Tibial nerve (tissue), 4 donors: ENCODE data around the gene RNASE12. TPM values are rescaled to one million over a fixed set of nuclear protein-coding genes. Genes with fewer than 3 reads are reported as not detected.

ENCODE experiments used
- DNase-seq, 2 donors: peaks; one replicate each; pipeline ENCODE4 v3.0.0-alpha.2; 2019; ENCODE audit warnings: low spot score in 2 of 2
- H3K27ac ChIP-seq, 4 donors: fragments of 200-600 bp; sonication (generic) in 3 of 4; one replicate each; pipeline ENCODE4 v1.5.1; 2017 to 2019; ENCODE audit warnings: mild to moderate bottlenecking in 1 of 4
- H3K27me3 ChIP-seq, 2 donors: fragments of 200-600 bp; sonication (generic) in 1 of 2; one replicate each; pipeline versions ENCODE4 v1.5.1 to v1.6.0; 2017 to 2019
- H3K36me3 ChIP-seq, 3 donors: fragments of 200-600 bp; sonication (generic); one replicate each; pipeline ENCODE4 v1.5.1; 2018 to 2019
- H3K4me1 ChIP-seq, 4 donors: fragments of 200-600 bp; sonication (generic) in 3 of 4; one replicate each; pipeline ENCODE4 v1.5.1; 2017 to 2019
- H3K4me3 ChIP-seq, 4 donors: fragments of 200-600 bp; sonication (generic) in 3 of 4; one replicate each; pipeline ENCODE4 v1.5.1; 2017 to 2019; ENCODE audit warnings: mild to moderate bottlenecking in 1 of 4, moderate library complexity in 1 of 4
- H3K9me3 ChIP-seq, 4 donors: fragments of 200-600 bp; sonication (generic) in 3 of 4; one replicate each; pipeline ENCODE4 v1.5.1; 2017 to 2019
- EP300 ChIP-seq, 2 donors: sonication (generic); formaldehyde crosslinking; IDR thresholded peaks; one replicate each; pipeline ENCODE4 v1.6.1; 2017; ENCODE audit warnings: antibody characterized with exemption in 2 of 2, mild to moderate bottlenecking in 1 of 2
- POLR2A ChIP-seq, 2 donors: fragments of 450-650 bp; IDR thresholded peaks; one replicate each; pipeline ENCODE4 v1.6.1; 2017; ENCODE audit warnings: antibody characterized with exemption in 2 of 2, mild to moderate bottlenecking in 2 of 2, moderate library complexity in 2 of 2
- WGBS, 2 donors: methylation state at CpG; one replicate each; pipeline ENCODE4 v1.1.5; 2018; 5-methylcytosine and 5-hydroxymethylcytosine counted together
- total RNA-seq, 4 donors: library from RNA; depleted of rRNA; stranded (reverse); fragments of >200 nt; gene quantifications; one replicate each; pipeline ENCODE4 v1.1.0, GENCODE V29; 2016
- TF ChIP-seq, protein P1 (sequence below), 5 experiments: fragments of 200-600 bp in 3 of 5; fragments of 450-650 bp in 2 of 5; sonication (generic) in 3 of 5; IDR thresholded peaks; one replicate each; pipeline ENCODE4 v1.5.1; 2016 to 2019; ENCODE audit warnings: antibody characterized with exemption in 5 of 5, mild to moderate bottlenecking in 3 of 5, moderate library complexity in 2 of 5

Gene RNASE12
- total RNA-seq, 4 donors from 2014 or later = not detected

GRCh38 chr14:20609215-20610001, 18.2 kb upstream of the RNASE12 start:
- peak; percentile 67 to 86 for DNase-seq
- Histone ChIP-seq H3K36me3 (no peaks in the 10 kb centered on the region), H3K4me1 (peaks cover 0 to 43% (median 3%) of the 10 kb centered on the region in 4 donors), H3K4me3 (peak overlapping the region; percentile 56 to 75 (median 71)), H3K27ac (peak overlapping the region; percentile 73 to 86 (median 75)), H3K9me3 (no peaks in the 10 kb centered on the region), H3K27me3 (no peaks in the 10 kb centered on the region)
- 0 to 1% methylated on average over 43 to 44 of the region's 44 CpGs for WGBS, 2 donors
- TF ChIP-seq POLR2A (IDR thresholded peaks at IDR 0.05) (peak in 1 of 2 donors; percentile 11), EP300 (IDR thresholded peaks at IDR 0.05) (peak in 1 of 2 donors; percentile 12)
- TF ChIP-seq, protein P1, sequence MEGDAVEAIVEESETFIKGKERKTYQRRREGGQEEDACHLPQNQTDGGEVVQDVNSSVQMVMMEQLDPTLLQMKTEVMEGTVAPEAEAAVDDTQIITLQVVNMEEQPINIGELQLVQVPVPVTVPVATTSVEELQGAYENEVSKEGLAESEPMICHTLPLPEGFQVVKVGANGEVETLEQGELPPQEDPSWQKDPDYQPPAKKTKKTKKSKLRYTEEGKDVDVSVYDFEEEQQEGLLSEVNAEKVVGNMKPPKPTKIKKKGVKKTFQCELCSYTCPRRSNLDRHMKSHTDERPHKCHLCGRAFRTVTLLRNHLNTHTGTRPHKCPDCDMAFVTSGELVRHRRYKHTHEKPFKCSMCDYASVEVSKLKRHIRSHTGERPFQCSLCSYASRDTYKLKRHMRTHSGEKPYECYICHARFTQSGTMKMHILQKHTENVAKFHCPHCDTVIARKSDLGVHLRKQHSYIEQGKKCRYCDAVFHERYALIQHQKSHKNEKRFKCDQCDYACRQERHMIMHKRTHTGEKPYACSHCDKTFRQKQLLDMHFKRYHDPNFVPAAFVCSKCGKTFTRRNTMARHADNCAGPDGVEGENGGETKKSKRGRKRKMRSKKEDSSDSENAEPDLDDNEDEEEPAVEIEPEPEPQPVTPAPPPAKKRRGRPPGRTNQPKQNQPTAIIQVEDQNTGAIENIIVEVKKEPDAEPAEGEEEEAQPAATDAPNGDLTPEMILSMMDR (IDR thresholded peaks at IDR 0.05) = peak; percentile 89 to 96 (median 91)

DNA sequence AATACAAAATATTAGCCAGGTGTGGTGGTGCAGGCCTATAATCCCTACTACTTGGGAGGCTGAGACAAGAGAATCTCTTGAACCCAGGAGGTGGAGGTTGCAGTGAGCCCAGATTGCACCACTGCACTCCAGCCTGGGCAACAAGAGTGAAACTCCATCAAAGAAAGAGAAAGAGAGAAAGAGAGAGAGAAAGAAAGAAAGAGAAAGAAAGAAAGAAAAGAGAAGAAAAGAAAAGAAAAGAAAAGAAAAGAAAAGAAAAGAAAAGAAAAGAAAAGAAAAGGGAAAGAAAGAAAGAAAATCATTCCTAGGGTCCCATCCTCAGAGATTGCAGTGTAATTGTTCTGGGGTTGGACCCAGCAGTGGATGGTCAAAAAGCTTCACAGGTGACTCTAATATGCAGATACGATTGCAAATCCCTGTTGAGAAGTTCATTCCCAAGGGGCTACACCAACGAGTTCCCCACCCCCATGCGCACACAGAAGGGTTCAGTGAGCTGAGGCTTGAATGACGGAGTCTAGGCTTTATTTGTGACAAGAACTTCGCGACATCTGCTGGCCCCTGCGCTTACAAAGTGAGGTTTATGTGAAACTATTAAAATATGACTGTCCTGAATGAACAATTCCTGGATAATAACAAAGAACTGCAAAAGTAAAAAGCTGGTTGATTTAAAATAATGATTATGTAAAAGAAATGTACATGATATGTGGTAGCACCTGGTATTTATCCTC, 17.4 kb upstream of the RNASE12 start:
- no peak overlapping the region for H3K4me3 ChIP-seq
- peaks cover 0 to 39% (median 0%) of the 10 kb centered on the region in 4 donors for H3K4me1 ChIP-seq
- no peak for TF ChIP-seq POLR2A (IDR thresholded peaks at IDR 0.05)
- no peak for TF ChIP-seq EP300 (IDR thresholded peaks at IDR 0.05)
- TF ChIP-seq, protein P1 (IDR thresholded peaks at IDR 0.05) = no peak
- H3K27ac ChIP-seq = no peak overlapping the region
- 61 to 68% methylated on average over 7 of the region's 7 CpGs for WGBS, 2 donors
- no peaks in the 10 kb centered on the region for H3K9me3 ChIP-seq
- H3K27me3 ChIP-seq = no peaks in the 10 kb centered on the region
- no peak for DNase-seq
- H3K36me3 ChIP-seq = no peaks in the 10 kb centered on the region

DNA sequence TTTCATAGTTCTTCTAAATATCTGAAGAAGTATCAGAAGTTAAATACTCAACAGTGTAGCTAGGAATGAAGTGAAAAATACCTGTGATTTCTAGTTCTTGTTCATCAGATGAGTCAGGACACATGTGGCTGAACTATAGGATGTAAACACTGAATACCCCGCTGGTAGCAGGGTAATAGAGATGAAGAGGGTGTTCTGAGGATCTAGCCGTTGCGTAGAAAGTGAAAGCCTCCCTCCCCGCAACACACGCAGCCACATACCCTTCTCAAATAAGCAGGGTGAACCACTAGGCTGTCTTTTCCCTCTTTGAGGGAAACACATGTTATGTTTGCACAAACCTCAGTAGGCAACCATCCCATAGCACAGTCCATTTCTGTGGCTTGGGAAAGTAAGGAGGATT, 16.4 kb upstream of the RNASE12 start:
- H3K27me3 ChIP-seq = no peaks in the 10 kb centered on the region
- no peaks in the 10 kb centered on the region for H3K36me3 ChIP-seq
- no peaks in the 10 kb centered on the region for H3K9me3 ChIP-seq
- 46 to 62% methylated on average over 5 of the region's 5 CpGs for WGBS, 2 donors
- no peak overlapping the region for H3K4me3 ChIP-seq
- peaks cover 0 to 34% (median 0%) of the 10 kb centered on the region in 4 donors for H3K4me1 ChIP-seq
- no peak overlapping the region for H3K27ac ChIP-seq
- no peak for DNase-seq
- TF ChIP-seq EP300 (IDR thresholded peaks at IDR 0.05) = no peak
- TF ChIP-seq POLR2A (IDR thresholded peaks at IDR 0.05) = no peak
- TF ChIP-seq, protein P1 (IDR thresholded peaks at IDR 0.05) = no peak

DNA sequence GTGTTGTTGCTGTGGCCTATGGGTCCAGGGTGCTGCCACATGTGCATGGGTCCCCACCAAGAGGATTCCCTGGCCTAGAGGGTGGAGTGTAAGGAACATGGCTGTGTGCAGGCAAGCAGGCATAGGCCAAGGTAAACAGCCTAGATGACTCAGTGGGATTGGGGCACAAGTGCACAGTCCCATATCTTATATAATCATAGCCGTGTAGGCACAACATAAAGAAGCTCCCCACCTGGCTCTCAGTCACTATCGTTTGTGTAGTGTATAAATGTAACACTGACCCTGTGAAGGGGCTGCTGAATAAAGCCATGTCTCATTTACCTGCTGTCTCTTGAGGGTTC, 15.7 kb upstream of the RNASE12 start:
- H3K4me1 ChIP-seq = peaks cover 0 to 26% (median 0%) of the 10 kb centered on the region in 4 donors
- H3K36me3 ChIP-seq = no peaks in the 10 kb centered on the region
- no peaks in the 10 kb centered on the region for H3K9me3 ChIP-seq
- TF ChIP-seq EP300 (IDR thresholded peaks at IDR 0.05) (no peak), POLR2A (IDR thresholded peaks at IDR 0.05) (no peak)
- TF ChIP-seq, protein P1 (IDR thresholded peaks at IDR 0.05) = no peak
- DNase-seq = no peak
- H3K27me3 ChIP-seq = no peaks in the 10 kb centered on the region
- 67 to 70% methylated on average over 2 of the region's 2 CpGs for WGBS, 2 donors
- no peak overlapping the region for H3K4me3 ChIP-seq
- no peak overlapping the region for H3K27ac ChIP-seq
